Gastroesophageal sphincter (tissue), 3 donors: ENCODE measurements around the gene RNF215.

ENCODE experiments used
- CTCF ChIP-seq, 4 experiments: fragments of 200-600 bp in 2 of 4; fragments of 450-650 bp in 2 of 4; sonication (generic) in 1 of 4; IDR thresholded peaks; one replicate each; pipeline ENCODE4 v1.5.1; 2017 to 2019; ENCODE audit warnings: antibody characterized with exemption in 4 of 4, mild to moderate bottlenecking in 2 of 4, moderate library complexity in 2 of 4
- EP300 ChIP-seq: sonication (generic); formaldehyde crosslinking; IDR thresholded peaks from one replicate; pipeline ENCODE4 v1.6.1; 2017; ENCODE audit warnings: antibody characterized with exemption, mild to moderate bottlenecking

- TF ChIP-seq CTCF (IDR thresholded peaks at IDR 0.05) (no peak), EP300 (no peak)
Measured at GRCh38 chr22:30425327-30425615, 38.1 kb upstream of the RNF215 start.
